Progenitor cell of endocrine pancreas (in vitro differentiated cells): Measurements from ENCODE around the gene CFAP73. TPM values are rescaled to one million over a fixed set of nuclear protein-coding genes. Genes with fewer than 3 reads are reported as not detected.

ENCODE experiments used
- DNase-seq: peaks from one replicate; pipeline ENCODE4 v3.0.0; 2021; ENCODE audit warnings: low spot score; ENCODE audit not compliant: unreplicated experiment
- H3K27ac Mint-ChIP-seq: 2 replicates; pipeline ENCODE4 v1.8.0; 2021; ENCODE audit warnings: mild to moderate bottlenecking, moderate library complexity, mixed read lengths
- H3K27me3 Mint-ChIP-seq: 2 replicates; pipeline ENCODE4 v1.8.0; 2021; ENCODE audit warnings: mixed read lengths
- H3K36me3 Mint-ChIP-seq: 2 replicates; pipeline ENCODE4 v1.8.0; 2022; ENCODE audit warnings: mixed read lengths; ENCODE audit not compliant: insufficient read depth
- H3K4me1 Mint-ChIP-seq: 2 replicates; pipeline ENCODE4 v1.8.0; 2021; ENCODE audit warnings: low read depth, mixed read lengths
- H3K4me3 Mint-ChIP-seq: 2 replicates; pipeline ENCODE4 v1.8.0; 2021; ENCODE audit warnings: low read depth, mild to moderate bottlenecking, moderate library complexity, mixed read lengths
- H3K9me3 Mint-ChIP-seq: 2 replicates; pipeline ENCODE4 v1.8.0; 2021; ENCODE audit warnings: low read depth, mixed read lengths
- CTCF ChIP-seq: fragments of 200-600 bp; sonication (generic); IDR thresholded peaks from one replicate; pipeline ENCODE4 v1.5.0; 2021; ENCODE audit warnings: antibody characterized with exemption, mild to moderate bottlenecking; ENCODE audit not compliant: unreplicated experiment
- total RNA-seq: library from RNA; stranded (reverse); gene quantifications from 2 replicates; pipeline ENCODE4 v1.2.1, GENCODE V29; 2021

Gene CFAP73
- total RNA-seq, 1 donor from 2014 or later, result not detected

GRCh38 chr12:113162102-113163029, 12.8 kb downstream of the CFAP73 start:
- Mint-ChIP-seq H3K27me3 (no peaks in the 10 kb centered on the region), H3K4me3 (no peak overlapping the region), H3K36me3 (peaks cover 15% of the 10 kb centered on the region), H3K27ac (no peak overlapping the region), H3K9me3 (no peaks in the 10 kb centered on the region), H3K4me1 (no peaks in the 10 kb centered on the region)
- no peak for TF ChIP-seq CTCF
- DNase-seq, result no peak

- Mint-ChIP-seq H3K27me3 (no peaks in the 10 kb centered on the region), H3K9me3 (no peaks in the 10 kb centered on the region), H3K36me3 (peaks cover 13% of the 10 kb centered on the region), H3K4me3 (no peak overlapping the region), H3K4me1 (no peaks in the 10 kb centered on the region), H3K27ac (no peak overlapping the region)
- no peak for DNase-seq
- TF ChIP-seq CTCF, result no peak
Observed at GRCh38 chr12:113163030-113163360, 13.5 kb downstream of the CFAP73 start.

GRCh38 chr12:113164014-113164413, 14.5 kb downstream of the CFAP73 start:
- no peaks in the 10 kb centered on the region for H3K27me3 Mint-ChIP-seq
- H3K36me3 Mint-ChIP-seq, result peaks cover 13% of the 10 kb centered on the region
- no peaks in the 10 kb centered on the region for H3K4me1 Mint-ChIP-seq
- no peak for DNase-seq
- no peak overlapping the region for H3K27ac Mint-ChIP-seq
- no peak for TF ChIP-seq CTCF
- no peaks in the 10 kb centered on the region for H3K9me3 Mint-ChIP-seq
- H3K4me3 Mint-ChIP-seq, result no peak overlapping the region

GRCh38 chr12:113165521-113166450, 16.3 kb downstream of the CFAP73 start:
- Mint-ChIP-seq H3K27ac (no peak overlapping the region), H3K4me3 (no peak overlapping the region), H3K4me1 (no peaks in the 10 kb centered on the region), H3K27me3 (no peaks in the 10 kb centered on the region), H3K36me3 (peaks cover 12% of the 10 kb centered on the region), H3K9me3 (no peaks in the 10 kb centered on the region)
- TF ChIP-seq CTCF, result no peak
- DNase-seq, result no peak

GRCh38 chr12:113167868-113168267, 18.3 kb downstream of the CFAP73 start:
- H3K4me1 Mint-ChIP-seq, result no peaks in the 10 kb centered on the region
- no peak for TF ChIP-seq CTCF
- no peaks in the 10 kb centered on the region for H3K9me3 Mint-ChIP-seq
- H3K4me3 Mint-ChIP-seq, result no peak overlapping the region
- no peak overlapping the region for H3K27ac Mint-ChIP-seq
- H3K27me3 Mint-ChIP-seq, result no peaks in the 10 kb centered on the region
- no peak for DNase-seq
- H3K36me3 Mint-ChIP-seq, result peaks cover 16% of the 10 kb centered on the region
